CD4-positive, alpha-beta T cell treated with Interleukin-4 for 4 hours (primary cell): Measurements from ENCODE around the gene LIPF.
"Not testable (repeated sequence)": the region's sequence is repeated elsewhere in the genome, so short reads cannot be mapped to it uniquely, and the experiment has no call there.

ENCODE experiments used
- DNase-seq: peaks from one replicate; pipeline ENCODE4 v3.0.0-alpha.2; 2020

LIPF gene, protein sequence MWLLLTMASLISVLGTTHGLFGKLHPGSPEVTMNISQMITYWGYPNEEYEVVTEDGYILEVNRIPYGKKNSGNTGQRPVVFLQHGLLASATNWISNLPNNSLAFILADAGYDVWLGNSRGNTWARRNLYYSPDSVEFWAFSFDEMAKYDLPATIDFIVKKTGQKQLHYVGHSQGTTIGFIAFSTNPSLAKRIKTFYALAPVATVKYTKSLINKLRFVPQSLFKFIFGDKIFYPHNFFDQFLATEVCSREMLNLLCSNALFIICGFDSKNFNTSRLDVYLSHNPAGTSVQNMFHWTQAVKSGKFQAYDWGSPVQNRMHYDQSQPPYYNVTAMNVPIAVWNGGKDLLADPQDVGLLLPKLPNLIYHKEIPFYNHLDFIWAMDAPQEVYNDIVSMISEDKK

DNA sequence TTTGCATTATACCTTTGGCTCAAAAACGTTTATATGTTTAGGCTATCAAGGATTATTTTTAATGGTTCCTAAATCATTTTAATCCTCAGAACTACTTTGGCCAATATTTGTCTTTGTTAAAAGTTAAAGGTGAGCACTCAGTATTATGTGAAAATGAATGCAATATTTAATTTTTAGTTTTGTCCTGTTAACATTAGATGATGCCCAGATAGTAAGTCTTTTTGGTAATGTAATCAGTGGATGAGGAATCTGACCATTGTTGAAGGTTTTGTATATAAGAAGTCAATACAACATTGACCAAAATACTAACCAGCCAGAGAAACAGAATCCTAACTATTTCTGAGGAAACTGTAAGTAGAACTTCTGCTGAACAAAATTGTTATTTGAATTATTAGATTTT lies at the start of gene LIPF:
Gene LIPF (plus strand): TSS at position 301 of the 400 bp plus-strand sequence. CDS start 2,856 bp downstream, outside the sequence.
- DNase-seq, result no peak

DNA sequence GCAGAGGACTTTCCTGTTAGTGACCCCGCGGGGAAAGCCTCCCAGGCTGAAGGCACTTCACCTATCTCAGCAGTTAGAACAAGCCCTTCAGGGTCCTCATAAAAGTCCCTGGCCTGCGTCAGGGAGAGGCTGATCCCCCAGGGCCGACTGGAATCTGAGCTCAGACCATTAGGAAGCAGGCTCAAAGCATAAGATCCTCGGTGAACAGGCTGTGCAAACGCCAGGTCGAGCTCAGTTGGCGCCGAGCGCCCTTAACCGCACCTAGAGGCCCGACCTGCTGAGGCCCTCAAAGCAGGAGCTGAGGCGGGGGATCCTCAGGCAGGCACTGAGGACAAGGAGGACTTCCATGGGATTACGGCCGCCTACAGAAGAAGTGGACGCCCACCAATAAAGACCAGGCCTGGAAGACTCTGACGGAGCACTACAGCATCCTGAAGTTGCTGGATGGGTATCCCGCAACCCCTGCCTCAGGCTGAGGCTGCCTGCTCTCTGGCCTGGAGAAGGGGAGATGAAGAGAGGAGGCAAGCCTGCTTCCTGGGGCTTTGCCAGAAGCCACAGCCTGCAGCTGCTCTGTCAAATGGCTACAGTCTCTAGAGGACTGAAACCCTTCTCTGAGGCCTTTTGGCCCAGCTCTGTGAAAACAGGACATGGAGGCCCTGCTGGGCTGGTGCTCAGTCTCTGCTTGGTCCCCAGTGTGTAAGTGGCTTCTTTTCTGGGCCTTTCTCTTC lies 47.8 kb upstream of the LIPF start:
- DNase-seq, result no peak

DNA sequence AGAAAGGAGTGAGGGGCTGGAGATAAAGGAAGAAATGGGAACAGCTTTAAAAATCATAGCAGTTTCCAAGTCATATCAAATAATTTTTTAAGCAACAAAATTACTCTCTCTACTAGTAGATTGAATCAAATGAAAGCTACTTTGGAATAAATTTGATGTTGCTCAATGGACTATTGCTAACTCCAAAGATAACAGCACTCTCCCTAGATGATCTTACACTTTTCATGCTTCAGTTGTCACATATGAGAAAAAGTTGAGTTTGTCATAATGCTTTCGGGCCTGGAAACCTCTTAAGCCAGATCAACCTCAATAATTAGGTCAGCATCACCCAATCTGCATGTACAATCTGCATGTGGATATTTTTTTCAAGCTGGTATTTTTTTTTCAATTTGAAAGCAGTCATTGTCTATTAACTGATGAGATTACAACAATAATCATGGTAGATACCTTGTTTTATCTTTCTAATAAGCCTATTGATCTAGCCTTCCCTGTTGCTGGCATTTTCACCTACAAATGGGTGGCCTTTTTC lies 46.4 kb upstream of the LIPF start:
- DNase-seq, result no peak

DNA sequence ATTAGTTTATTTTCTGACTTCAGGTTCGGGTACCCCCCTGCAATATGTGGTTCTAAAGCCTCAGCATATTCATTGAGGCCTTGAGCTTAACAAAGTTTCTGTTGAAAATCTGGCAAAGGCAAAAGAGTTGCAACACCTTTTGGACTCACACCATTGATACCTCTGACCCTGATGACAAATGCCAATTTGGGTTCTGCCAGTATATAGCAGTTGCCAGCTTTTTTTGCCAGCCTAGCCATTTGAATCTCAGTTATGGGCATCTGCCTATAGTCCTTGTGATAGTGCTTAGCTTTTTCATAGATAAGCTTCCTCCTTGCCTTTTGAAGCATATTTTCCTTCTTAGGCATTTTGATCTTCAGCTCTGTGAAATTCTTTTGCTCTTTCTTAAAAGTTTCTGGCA lies 45.7 kb upstream of the LIPF start:
- no peak for DNase-seq

DNA sequence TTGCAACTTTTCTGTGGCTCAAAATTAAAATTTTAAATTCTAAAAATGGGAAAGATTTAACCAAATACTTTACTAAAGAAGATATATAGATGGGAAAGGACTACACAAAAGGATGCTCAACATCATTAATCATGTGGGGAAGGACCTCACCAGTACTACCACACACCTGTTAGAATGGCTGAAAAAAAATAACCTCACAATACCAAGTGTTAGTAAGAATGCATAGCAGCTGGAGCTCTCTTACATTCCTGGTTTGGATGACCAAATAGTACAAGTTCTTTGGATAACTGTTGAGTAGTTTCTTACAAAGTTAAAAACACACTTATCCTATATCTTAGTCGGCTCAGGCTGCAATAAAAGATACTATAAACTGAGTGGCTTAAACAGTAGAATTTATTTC lies 43.8 kb upstream of the LIPF start:
- DNase-seq, result no peak

DNA sequence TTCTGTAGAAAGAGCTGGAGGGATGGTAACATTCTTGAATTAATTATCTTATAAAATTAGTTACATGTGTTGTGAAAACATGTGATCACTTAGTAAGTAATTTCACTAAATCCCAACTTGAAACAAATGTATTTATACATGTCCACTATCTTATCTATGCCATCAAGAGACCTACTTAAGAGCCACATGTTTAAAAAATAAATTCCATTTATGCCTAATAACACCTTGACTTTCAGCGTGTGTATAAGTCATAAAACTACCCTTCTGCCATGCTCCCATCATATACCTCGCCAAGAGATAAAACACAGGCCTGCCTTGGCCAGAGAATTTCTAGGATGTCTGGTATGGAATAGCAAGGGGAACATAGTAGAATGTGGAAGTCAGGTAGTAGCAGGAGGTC lies 40.4 kb upstream of the LIPF start:
- DNase-seq, result no peak

DNA sequence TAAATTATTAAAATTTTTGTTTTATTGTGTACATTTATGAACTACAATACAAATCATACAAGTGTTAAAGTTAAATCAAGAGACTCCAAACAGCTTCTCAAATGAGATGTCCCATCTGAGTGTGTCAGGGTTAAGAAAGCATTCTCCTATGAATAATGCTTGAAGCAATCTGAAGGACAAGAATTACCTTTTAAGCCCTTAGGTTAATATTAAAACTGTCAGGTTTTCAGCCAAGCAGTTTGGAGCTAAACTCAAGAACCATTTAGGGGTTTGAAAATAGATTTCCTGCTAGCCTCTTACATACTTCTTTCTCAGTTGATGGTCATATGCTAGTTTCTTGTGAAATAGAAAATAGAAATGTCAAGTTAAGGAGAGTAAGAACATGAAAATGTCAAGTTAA lies 39.4 kb upstream of the LIPF start:
- no peak for DNase-seq

DNA sequence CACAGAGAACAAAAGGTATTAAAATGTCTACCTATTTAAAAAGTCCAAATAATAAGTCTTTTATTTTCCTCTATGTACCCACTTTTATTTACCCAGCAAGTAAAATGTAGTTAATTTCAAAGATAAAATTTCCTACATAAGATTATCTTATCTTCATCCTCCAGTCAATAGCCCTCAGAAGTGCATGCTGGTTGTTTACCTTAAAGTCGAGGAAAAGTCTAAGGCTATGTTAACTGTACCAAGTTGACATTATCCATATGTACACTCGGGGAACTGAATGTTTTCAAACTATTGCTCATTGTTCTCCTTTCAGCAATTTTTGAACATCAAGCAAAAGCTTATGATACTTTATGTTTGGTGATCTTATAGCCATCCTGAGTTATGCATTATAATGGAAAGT lies 24.1 kb upstream of the LIPF start:
- DNase-seq, result no peak

DNA sequence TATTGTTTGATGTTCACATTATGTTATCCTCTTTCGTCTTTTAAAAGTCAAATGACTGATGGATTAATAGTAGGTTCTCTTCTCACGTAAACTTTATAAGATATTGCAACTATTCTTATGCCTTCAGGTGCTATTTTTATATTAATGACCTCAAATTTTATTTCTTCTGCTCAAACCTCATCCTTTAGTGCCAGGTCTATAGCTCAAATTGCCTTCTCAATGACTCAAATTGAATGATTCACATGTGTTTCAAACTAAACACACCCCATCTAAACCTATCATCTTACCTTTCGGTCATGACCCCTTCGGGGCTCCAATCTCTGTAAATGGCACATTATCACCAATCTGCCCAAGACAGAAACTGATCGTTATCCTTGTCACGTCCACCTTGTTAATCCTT lies 22.0 kb upstream of the LIPF start:
- DNase-seq, result no peak

DNA sequence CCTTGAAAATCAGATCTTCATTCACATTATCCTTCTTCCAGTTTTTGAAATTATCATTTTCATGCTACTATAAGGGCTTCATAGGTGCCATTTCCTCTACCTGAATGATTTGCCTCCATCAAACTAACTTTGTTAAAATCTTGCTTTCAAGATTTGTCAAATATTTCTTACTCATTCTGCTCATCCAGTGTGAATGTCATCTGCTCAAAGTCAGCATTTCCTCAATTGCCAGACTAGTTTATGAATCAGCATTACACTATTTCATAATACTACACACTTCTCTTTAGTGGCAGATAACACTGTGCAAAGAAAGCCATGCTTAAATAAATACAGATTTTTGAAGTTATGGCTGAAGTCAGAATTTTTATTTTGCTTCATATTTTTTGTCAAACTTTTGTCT lies 21.3 kb upstream of the LIPF start:
- no peak for DNase-seq

DNA sequence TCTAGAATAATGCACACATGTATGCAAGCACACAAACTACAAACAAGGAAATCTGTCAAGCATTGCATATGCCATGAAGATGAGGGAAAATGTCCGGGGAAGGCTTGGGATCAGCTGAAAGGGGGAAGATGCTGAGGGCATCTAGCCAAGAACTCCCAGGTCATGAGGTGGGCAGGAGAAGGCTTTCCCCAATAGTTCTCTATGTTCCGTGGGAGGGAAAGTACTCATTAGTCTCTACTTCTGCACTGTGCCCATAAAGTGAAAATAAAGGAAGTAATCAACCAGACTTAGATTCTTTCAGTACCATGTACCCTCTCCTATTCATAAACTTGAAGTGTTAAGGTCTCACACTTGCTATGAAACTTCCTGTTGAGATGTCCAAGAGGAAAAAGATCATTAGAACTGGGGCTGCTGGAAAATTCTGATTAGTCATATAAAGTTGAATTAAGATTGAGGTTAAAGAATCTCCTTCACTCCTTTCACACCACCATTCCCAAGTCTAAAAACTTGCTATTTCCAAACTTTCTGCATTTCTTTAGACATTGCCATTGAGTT lies 17.1 kb upstream of the LIPF start:
- no peak for DNase-seq

DNA sequence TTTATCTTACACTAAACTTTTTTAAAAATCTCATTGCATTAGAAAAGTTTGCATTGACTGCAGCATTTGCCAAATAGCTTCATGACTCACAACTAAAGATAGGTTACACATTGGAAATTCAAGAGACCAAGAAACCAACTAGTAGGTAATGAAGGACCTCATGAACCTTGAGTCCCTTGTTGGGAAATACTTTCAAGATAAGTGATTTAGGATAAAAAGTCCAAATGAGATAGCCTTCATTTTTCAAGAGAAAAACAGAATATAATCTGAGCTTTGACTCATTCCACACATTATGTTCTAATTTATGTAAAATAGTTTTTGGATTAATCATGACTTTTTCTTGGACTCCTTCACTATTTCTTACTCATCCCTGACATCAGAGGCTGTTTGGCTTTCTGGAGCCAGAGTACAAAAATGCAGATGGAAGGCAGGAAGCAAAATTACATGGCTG lies 13.1 kb upstream of the LIPF start:
- DNase-seq, result no peak

DNA sequence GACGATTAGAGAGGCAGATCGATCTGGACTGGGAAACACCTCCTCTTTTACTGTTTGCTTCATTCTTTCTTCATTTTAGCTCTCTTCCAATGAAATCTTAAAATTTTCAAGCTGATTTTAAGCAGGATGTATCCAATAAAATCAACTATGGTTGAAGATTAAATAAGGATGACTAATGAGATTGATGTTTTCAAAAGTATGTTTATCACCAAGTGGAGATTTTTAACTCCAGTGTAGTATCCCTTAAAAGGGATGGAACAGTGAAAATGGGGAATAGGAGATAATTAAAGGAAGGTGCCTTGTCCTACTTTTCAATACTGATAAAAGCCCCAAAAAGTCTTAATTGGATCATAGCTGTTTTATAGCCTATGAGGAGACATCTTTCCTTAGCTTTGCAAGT lies 11.6 kb upstream of the LIPF start:
- DNase-seq, result no peak

DNA sequence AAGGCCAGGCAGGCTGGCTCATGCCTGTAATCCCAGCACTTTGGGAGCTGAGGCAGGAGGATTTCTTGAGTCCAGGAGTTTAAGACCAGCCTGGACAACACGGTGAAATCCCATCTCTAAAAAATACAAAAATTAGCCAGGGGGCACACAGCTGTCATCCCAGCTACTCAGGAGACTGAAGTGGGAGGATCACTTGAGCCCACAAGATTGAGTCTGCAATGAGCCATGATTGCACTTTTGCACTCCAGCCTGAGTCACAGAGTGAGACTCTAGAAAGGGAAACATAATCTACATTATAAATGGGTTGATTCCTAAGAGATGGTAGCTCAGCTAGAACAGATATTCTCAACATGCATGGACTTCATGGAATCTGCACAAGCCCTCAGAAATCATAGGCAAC lies 6.3 kb upstream of the LIPF start:
- no peak for DNase-seq

DNA sequence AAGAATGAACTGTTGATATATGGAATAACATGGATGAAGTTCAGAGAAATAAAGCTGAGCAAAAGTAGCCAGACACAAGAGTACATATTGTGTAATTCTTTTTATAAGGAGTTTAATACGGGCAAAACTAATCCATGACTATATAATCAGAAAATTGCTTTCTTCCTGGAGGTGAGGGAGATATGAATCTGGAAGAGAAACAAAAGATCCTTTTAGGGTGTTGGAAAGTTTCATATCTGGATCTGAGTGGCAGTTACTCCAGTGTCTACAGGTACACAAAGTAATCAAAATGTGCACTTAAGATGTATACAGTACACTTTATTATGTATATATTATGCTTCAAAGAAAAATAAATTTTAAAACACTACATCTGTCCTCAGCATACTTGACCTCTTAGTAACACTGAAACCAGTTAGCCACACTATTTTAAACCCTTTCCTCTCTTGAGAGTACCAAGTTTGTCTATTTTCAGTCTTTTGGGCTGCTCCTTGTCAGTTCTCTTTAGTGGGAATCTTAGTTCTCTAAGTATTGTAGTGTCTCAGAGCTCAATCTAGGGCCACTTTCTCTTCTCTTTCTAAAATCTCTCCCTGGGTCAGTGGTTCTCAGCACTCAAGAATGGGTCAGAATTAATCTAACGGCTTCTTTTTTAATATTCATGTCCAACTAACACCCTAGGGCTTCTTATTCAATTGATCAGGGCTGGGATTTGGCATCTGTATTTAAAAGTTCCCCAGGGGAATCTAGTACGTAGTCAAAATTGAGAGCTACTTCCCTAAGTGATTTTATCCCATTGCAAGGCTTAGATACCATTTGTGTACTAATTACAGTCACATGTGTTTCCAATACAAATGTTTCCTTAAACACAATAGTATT lies 4.3 kb upstream of the LIPF start:
- no peak for DNase-seq

DNA sequence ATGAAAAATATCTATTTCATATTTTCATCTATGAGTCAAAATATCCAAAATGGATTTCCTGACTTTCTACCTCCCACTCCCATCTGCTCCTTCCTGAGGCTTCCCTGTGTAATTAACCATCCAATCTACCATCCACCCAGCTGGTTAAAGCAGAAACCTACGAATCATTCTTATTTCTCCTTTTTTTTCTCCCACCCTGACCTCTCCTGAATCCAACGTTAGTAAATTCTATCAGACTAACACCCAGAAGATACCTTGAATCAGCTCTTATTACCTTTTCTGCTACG lies 3.7 kb upstream of the LIPF start:
- no peak for DNase-seq

DNA sequence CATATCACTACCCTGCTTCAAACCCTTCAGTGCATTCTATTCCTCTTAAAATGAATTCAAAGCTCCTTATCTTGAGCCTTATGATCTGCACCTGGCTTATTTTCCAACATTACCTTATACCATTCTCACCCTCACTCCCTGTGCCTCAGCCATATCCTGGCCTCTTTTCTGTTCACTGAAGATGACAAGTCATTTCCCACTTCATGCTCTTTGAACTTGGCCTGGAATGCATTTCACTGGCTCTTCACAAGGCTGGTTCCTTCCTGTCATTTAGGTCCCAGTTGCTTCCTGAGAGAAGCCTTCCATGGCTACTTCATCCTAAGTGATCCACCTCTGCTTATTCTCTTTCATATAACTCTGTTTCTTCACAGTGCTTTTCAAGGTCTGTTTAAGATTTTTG lies 3.2 kb upstream of the LIPF start:
- DNase-seq, result no peak

DNA sequence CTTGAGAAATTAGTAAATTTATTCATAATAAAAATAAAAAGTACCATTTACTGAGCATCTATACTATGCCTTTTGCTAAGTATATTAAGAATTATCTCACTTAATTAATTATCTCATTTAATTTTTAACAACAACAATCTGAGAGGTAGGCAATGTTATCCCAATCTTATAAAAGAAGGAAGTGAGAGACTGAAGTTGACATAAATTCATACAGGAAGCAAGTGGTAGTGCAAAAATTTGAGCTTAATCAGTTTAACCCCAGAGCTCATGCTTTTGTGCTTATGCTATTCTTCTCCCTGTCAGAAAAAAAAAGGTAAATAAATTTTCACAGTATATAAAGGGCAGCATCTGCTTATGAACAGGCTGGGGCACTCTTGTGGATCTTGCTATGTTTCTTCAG lies 2.7 kb upstream of the LIPF start:
- DNase-seq, result no peak

DNA sequence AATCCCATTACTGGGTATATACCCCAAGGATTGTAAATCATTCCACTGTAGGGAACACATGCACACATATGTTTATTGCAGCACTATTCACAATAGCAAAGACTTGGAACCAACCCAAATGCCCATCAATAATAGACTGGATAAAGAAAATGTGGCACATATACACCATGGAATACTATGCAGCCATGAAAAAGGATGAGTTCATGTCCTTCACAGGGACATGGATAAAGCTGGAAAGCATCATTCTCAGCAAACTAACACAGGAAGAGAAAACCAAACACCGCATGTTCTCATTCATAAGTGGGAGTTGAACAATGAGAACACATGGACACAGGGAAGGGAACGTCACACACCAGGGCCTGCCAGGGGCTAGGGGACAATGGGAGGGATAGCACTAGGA lies 1.1 kb upstream of the LIPF start:
- not testable (repeated sequence) for DNase-seq

DNA sequence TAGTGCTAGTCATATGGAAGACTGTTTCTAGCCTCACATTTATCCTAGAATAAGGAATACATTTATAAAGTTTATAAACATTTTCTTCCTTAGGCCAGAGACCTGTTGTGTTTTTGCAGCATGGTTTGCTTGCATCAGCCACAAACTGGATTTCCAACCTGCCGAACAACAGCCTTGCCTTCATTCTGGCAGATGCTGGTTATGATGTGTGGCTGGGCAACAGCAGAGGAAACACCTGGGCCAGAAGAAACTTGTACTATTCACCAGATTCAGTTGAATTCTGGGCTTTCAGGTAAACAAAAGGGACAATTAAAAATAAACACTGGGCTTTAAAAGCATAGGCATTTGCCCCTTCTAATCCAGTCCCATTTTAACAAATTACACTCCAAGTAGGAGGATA lies 4.2 kb downstream of the LIPF start:
- no peak for DNase-seq

DNA sequence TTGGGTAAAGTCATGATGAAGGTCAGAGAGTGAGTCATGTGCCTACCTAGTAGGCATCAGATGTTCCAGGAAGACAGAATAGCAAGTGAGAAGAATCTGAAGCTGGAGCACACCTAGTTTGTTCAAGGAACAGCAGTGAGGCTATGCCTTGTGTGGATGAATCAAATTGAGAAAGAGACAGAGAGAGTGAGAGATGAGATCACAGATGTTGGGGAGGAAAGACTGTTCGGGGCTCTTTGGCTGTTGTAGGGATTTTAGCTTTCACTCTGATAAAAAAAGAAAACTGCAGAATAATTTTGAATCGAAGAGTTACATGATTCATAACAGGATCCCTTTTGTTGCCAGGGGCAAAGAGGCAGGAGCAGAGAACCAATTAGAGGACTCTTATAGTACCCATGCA lies 6.3 kb downstream of the LIPF start:
- DNase-seq, result no peak

DNA sequence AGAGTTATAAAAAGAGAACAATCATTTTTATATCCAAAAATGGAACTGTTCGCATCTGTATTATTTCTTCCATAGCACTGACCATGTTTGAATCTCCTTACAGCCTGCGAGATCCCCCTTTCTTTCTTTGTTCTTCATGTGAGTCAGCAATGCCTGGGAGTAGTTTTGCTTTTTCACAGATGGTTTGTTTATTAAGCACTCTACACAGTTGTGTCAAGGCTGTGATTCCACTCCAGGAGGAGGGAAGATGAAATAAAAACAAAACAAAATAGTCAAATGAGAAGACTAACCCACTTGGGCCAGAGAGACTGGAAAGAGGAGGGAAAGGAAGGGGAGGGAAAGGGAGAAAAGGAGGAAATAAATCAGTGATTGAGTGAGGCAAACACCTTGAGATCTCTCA lies 7.8 kb downstream of the LIPF start:
- no peak for DNase-seq
